T-helper 2 cell treated with Interferon-gamma antibody and Interleukin-4, amounts not matched to agents 100 ng/mL and 5 ng/mL, for 36 hours (primary cell): ENCODE measurements around the gene HERC2. TPM values are rescaled to one million over a fixed set of nuclear protein-coding genes. Genes with fewer than 3 reads are reported as not detected.
"Not testable (repeated sequence)": the region's sequence is repeated elsewhere in the genome, so short reads cannot be mapped to it uniquely, and the experiment has no call there.

Experiments
- intact Hi-C: fragments of 100-400 bp; cut with micrococcal nuclease; formaldehyde crosslinking; loops from one replicate; pipeline ENCODE4 v1.15.1; 2023
- total RNA-seq: library from RNA; stranded (reverse); gene quantifications from 2 replicates; pipeline ENCODE4 v1.2.3, GENCODE V29; 2022

The HERC2 gene
- total RNA-seq, result 42.2 and 45.9 TPM in 2 replicates

- intact Hi-C loops, result not testable (repeated sequence)
These were observed at the start of gene HERC2 for GRCh38 chr15:28322129-28322588. HERC2 (minus strand) TSS chr15:28322179; CDS start chr15:28321433, 746 bp downstream.

DNA sequence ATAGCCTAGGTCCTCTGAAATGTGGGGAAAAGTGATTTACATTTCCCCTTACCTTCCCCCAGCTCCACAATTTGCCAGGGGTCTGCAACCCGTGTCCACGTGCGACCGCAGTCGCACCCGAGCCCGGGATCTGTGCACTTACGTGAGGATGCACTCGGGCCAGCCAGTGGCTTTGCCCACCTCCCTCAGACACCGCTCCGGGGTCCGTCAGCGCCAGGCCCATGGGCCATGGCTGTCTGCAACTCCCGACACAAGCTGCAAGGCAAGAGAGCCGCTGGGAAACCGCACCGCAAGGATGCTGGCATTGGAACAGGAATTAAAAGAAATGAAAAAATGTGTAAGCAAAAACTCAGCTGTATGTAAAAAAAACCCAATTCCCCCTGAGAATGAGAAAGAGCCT is 43.5 kb upstream of the HERC2 start:
- intact Hi-C loops, result not testable (repeated sequence)

- intact Hi-C loops, result not testable (repeated sequence)
These were observed 36.0 kb upstream of the HERC2 start, which contains the start of gene GOLGA6L24 for GRCh38 chr15:28357984-28358383. GOLGA6L24 (minus strand) TSS chr15:28358084; CDS start chr15:28358023, 61 bp downstream.

DNA sequence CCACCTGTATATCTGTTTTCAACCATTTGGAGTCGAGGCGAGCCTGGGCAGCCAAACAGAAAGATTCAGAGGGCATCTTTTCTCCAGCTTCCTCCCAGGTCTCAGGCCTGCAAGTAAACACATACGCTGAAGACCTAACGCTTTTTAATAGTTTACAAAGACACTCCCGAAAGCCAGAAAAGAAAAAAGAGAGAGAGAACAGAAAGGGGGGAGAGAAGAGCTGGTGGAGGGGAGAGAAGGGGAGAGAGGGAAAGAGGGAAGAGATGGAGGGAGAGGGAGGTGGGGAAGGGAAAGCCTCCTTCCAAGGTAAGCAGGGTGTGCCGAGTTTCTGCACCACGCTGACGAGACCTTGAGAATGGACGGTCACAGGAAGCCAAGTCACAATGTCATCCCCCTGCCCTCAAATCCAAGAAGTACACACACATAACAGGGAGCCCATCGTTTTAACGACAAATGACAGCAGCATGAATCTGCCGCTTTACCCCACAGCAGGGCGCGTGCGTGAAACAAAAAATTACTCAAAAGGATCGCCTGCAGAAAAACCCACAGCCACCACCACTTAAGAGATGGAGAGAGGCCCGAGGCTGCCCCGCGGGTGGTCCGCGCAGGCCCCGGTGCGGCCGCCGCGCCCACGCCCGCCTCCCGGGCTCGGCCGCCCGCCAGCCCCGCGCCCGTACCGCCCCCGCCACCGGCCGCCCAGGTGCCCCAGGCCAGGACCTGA is 461 bp downstream of the HERC2 start:
- intact Hi-C loops, result not testable (repeated sequence)

DNA sequence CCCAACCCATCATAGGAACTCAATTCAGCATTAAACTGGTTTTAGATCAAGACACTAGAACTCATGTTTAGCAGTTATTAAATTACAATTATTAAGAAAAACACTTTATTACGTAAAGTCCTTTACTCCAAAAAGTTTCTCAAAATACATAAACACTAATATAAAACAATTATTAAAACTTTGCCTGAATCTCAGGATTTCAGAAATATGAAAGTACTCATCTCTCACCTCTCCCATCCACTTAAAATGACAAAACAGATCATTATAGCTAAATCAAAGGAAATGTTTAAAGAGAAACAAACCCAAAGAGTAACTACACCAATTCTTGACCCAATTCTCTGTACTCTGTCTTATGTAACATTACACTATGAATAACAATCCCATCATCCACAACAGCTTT is 2.3 kb downstream of the HERC2 start:
- intact Hi-C loops, result not testable (repeated sequence)

GRCh38 chr15:28318828-28319227 is 3.2 kb downstream of the HERC2 start:
- intact Hi-C loops, result not testable (repeated sequence)

DNA sequence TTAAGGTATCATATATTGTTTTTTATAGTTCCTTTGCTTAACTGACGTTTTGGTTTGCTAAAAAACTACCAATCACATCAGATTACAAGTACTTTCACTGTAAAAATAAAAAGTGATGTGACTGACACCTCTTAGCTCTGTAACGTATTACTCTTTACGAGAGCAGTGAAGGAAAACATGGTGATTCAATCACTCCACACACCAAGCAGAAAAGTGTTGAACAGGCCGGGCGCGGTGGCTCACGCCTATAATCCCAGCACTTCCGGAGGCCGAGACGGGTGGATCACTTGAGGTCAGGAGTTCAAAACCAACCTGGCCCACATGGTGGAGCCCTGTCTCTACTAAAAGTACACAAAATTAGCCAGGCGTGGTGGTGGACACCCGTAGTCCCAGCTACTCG is 3.9 kb downstream of the HERC2 start:
- intact Hi-C loops, result not testable (repeated sequence)

GRCh38 chr15:28316958-28317357 is 5.0 kb downstream of the HERC2 start:
- intact Hi-C loops, result not testable (repeated sequence)

DNA sequence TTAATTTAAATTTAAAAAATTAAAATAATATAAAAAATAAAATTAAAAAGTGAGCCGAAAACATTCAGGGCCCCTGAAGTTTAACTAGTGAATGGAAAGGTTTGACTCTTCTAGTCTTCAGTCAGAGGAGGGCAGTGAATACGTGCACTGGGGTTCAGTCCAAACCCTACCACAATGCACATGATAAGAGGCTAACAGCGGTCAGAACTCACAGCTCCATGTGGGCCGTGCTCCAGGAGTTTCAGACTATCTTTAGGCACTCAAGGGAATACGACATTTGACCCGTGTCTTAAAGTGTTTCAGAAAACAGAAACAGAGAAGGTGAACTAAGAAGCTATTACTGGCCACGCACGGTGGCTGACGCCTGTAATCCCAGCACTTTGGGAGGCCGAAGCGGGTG is 11.5 kb downstream of the HERC2 start:
- intact Hi-C loops, result not testable (repeated sequence)

DNA sequence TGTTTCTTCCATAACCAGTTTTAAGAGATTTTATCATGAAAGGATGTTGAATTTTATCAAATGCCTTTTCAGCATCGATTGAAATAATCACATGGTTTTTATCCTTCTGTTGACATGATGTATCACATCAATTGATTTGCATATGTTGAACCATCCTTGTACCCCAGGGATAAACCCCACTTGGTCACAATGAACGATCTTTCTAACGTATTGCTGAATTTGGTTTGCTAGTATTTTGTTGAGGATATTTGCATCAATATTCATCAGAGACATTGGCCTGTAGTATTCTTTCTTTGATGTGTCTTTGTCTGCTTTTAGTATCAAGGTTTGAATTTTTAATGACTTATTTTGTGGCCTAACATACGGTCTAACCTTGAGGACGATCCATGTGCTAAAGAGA is 13.3 kb downstream of the HERC2 start:
- intact Hi-C loops, result not testable (repeated sequence)

DNA sequence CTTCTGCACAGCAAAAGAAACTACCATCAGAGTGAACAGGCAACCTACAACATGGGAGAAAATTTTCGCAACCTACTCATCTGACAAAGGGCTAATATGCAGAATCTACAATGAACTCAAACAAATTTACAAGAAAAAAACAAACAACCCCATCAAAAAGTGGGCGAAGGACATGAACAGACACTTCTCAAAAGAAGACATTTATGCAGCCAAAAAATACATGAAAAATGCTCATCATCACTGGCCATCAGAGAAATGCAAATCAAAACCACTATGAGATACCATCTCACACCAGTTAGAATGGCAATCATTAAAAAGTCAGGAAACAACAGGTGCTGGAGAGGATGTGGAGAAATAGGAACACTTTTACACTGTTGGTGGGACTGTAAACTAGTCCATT is 16.3 kb downstream of the HERC2 start:
- intact Hi-C loops, result not testable (repeated sequence)

- intact Hi-C loops, result not testable (repeated sequence)
These were observed 24.5 kb downstream of the HERC2 start for GRCh38 chr15:28297434-28297833.

DNA sequence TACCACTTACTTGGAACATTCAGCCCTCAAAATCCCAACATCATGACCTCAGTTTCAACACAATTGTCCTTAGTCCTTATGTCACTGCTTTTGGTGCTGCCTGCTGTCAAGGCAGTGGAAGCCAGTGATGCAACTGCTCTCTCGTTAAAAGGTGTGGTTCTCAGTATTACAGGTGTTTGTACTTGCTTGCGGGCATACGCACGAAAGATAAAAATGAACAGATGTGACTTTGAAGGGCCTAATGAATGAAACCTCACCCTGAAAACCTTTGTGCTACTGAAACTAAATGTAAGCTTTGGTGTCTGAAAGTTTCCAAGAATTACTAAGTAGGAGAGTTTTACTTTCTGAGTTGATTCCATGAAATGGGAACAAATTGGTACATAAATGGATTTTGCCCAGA is 25.2 kb downstream of the HERC2 start:
- intact Hi-C loops, result not testable (repeated sequence)

DNA sequence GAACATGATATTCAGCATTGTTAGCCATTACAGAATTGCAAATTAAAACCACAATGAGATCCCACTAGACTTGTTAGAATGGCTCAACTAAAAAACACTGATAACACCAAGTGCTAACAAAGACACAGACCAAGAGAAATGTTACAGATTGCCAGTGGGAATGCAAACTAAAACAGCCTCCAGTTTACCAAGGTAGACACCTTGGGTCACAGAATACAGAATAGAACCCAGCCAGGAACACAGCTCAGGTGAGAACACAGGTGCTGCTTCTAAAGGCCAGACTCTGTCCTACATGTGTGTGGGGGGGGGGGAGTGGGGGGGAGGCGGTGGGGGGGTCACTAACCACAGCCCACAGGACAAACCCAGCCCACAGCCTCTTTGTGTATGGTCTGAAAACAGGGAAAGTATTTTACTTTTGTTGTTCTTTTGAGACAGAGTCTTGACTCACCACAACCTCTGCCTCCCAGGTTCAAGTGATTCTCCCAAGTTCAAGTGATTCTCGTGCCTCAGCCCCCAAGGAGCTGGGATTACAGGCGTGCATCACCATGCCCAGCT is 26.9 kb downstream of the HERC2 start:
- intact Hi-C loops, result not testable (repeated sequence)

- intact Hi-C loops, result not testable (repeated sequence)
These were observed 27.4 kb downstream of the HERC2 start for GRCh38 chr15:28294560-28294959.

GRCh38 chr15:28289694-28290463 is 32.1 kb downstream of the HERC2 start:
- intact Hi-C loops, result no loop called here

DNA sequence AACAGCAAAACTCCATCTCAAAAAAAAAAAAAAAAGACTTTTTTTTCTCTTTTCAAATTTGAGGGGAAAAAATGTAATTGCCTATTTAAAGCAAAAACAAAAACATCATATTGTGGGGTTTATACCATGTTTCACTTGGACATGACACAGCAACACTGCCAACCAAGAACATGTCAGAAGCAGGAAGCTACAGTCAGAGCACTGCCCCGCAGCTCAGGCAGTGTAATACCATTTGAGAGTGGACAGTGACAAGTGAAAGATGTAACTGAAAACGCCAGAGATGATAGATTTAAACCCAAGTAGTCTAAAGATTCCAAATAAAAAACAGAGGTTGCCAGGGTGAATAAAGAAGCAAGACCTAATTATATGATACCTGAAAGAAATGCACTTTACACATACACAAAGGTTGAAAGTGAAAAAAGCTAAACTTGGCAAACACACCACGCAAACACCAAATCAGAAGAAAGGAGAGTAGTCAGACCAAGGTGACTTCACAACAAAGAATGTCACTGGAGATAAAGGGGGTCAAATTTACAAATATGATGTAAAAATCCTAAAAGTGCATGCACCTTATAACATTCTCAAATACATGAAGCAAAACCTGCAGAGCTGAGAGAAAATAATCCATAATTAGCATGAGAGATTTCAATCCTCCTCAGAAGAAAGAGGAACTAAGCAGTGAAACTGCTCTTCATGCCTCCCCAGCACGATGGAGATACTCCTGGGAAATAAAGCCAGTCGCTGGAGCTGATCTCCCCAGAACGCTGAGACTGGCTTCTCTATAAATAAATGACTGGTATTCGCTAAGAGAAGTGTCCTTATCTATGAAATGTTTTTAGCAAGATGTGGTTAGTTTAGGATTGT is 32.9 kb downstream of the HERC2 start:
- intact Hi-C loops, result not testable (repeated sequence)

DNA sequence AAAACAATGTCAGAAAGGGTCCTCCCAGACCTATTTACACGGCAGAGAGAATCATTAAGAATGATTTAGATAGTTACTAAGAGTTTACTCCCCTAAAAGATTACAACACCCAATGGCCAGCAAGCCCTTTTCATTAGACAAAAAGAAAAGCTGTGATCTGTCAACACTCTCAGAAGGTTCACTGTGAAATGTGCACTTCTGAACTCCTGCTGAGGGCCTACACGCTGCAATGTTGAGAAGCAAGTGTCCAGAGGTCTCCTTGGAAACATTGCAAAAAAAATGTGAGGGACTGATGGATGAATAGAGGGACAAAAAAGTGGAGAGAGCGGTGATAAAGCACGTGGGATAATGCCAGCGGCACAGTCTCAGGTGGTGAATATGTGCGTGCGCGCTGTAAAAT is 35.3 kb downstream of the HERC2 start:
- intact Hi-C loops, result not testable (repeated sequence)

GRCh38 chr15:28286031-28286430 is 35.9 kb downstream of the HERC2 start:
- intact Hi-C loops, result no loop called here

DNA sequence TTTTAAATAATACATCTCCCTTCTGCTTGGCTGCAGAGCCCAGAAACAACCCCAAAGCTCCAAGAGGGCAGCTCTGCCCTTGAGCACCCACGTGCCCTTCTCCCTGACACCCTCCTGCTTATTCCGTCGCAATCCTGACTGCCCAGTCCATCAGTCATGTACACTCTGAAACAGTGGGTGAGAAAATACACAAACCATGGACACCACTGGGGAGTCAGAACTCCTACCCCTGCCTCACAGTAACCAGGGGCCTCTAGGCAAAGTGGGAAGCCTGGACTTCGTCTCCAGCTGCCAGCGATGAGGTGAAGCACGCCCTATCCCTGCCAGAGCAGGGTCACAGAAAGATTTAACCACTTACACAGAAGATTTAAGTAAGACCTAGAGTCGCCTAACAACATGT is 40.1 kb downstream of the HERC2 start:
- intact Hi-C loops, result no loop called here

DNA sequence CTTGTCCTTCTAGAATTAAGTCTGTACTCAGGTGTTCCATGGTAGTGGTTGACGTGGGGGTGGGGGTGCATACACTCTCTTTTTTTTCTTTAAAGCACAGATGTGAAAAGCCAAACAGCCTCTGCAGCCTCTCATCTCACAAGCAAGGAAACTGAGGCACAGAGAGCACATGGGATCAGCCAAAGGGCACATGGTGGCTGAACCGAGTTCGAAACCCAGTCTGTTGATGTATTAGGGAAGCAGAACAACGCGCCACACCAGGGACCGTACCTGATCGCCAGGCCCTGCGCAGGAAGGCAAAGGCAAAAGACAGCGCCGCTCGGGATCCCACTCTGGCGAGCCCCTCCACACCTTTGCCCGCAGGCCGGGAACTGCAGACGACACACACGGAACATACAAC is 47.3 kb downstream of the HERC2 start:
- intact Hi-C loops, result no loop called here
